Lower leg skin (tissue), 4 donors: ENCODE results near the gene CHRND. TPM values are rescaled to one million over a fixed set of nuclear protein-coding genes. Genes with fewer than 3 reads are reported as not detected.

Experiments used
- DNase-seq, 2 donors: peaks; one replicate each; pipeline ENCODE4 v3.0.0-alpha.2; 2019; ENCODE audit warnings: low spot score in 2 of 2
- H3K4me3 ChIP-seq: fragments of 200-600 bp; sonication (generic); 2 replicates; pipeline ENCODE4 v1.5.1; 2017; ENCODE audit warnings: mild to moderate bottlenecking, low read depth; ENCODE audit not compliant: poor library complexity, severe bottlenecking
- POLR2A ChIP-seq, 2 donors: fragments of 450-650 bp; IDR thresholded peaks; one replicate each; pipeline ENCODE4 v1.6.1; 2016 to 2017; ENCODE audit warnings: antibody characterized with exemption in 2 of 2, mild to moderate bottlenecking in 1 of 2, moderate library complexity in 1 of 2
- WGBS, 2 donors: methylation state at CpG; one replicate each; pipeline ENCODE4 v1.1.5; 2018; 5-methylcytosine and 5-hydroxymethylcytosine counted together
- intact Hi-C: fragments of 100-400 bp; cut with DNase I; formaldehyde crosslinking; loops from one replicate; pipeline ENCODE4 v1.15.0; 2023; ENCODE audit warnings: low total_unique reads
- total RNA-seq, 4 donors: library from RNA; depleted of rRNA; stranded (reverse); fragments of >200 nt; gene quantifications; one replicate each; pipeline ENCODE4 v1.1.0, GENCODE V29; 2016
- TF ChIP-seq, protein P1 (sequence below), 3 donors: fragments of 450-650 bp; IDR thresholded peaks; one replicate each; pipeline ENCODE4 v1.5.1; 2016; ENCODE audit warnings: antibody characterized with exemption in 3 of 3, mild to moderate bottlenecking in 3 of 3, moderate library complexity in 2 of 3

CHRND gene
- total RNA-seq, 4 donors from 2014 or later, result not detected

DNA sequence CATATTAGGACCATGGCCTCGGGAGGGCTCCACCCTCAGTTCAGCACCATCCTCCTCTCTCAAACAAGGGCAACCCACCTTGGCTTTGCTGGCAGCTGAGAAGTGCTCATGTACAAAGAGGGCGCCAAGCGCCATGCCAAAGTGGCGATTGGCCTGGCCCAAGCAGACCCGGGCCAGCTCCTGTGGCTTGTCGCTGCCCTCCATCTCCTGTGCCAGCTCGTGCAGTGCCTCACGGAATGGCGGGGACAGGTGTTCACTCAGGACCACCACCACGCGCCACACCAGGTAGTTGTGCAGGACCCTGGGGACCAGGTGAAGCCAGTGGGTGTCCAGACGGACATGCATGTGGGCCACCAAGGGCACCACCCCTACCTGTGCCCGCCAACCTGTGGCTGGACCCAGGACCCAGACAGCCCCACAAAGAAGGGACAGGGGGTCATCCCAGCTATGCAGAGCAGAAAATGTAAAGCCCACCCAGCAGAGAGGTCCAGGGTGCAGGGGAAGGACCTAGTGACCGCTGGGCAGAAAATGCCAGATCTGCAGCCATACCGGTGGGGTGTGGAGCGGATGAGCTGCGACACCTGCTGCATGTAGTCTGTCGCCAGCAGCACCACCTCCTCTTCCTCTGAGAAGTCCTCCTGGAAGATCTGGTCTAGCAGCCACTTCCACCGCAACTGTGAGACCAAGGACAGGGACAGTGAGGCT is 41.9 kb upstream of the CHRND start:
- intact Hi-C loops, result no loop called here
- DNase-seq, result no peak
- TF ChIP-seq, protein P1, sequence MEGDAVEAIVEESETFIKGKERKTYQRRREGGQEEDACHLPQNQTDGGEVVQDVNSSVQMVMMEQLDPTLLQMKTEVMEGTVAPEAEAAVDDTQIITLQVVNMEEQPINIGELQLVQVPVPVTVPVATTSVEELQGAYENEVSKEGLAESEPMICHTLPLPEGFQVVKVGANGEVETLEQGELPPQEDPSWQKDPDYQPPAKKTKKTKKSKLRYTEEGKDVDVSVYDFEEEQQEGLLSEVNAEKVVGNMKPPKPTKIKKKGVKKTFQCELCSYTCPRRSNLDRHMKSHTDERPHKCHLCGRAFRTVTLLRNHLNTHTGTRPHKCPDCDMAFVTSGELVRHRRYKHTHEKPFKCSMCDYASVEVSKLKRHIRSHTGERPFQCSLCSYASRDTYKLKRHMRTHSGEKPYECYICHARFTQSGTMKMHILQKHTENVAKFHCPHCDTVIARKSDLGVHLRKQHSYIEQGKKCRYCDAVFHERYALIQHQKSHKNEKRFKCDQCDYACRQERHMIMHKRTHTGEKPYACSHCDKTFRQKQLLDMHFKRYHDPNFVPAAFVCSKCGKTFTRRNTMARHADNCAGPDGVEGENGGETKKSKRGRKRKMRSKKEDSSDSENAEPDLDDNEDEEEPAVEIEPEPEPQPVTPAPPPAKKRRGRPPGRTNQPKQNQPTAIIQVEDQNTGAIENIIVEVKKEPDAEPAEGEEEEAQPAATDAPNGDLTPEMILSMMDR (IDR thresholded peaks at IDR 0.05), result no peak
- TF ChIP-seq POLR2A (IDR thresholded peaks at IDR 0.05), result no peak
- WGBS, 2 donors, result 91 to 92% methylated on average over 17 to 19 of the region's 19 CpGs
- H3K4me3 ChIP-seq, result no peak overlapping the region

DNA sequence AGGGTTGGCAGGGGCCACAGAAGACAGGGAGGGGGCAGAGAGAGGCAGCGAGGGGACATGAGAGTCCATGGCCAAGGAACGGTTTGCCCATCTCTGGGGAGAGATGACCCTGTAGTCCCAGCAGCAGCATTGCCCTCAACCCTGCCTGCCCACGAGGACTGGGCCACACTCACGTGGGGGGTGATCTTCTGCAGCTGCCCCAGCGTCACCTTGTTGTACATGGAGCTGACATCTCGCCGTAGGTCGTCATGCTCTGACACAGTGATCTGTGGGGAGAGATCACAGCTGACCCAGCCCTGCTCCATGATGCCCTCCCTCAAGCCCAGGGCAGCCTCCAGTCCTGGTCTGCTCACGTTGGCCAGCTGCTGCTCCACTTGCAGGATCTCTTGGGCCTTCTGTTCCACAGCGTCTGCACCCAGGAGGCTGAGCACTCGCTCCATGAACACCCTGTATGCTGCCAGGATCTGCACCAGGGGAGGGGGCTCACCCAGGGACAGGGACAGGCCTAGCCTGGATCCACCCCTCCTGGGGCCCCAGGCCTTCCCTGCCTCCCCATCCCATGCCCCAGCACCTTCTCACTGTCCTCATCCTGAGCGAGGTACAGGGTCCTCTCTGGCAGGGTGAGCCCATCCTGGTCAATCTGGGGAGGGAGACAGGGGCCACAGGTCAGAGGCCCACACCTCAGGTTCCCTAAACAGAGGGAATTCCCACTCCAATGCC is 41.2 kb upstream of the CHRND start:
- H3K4me3 ChIP-seq, result no peak overlapping the region
- no peak for DNase-seq
- 80 to 84% methylated on average over 11 to 12 of the region's 12 CpGs for WGBS, 2 donors
- intact Hi-C loops, result no loop called here
- no peak for TF ChIP-seq POLR2A (IDR thresholded peaks at IDR 0.05)

DNA sequence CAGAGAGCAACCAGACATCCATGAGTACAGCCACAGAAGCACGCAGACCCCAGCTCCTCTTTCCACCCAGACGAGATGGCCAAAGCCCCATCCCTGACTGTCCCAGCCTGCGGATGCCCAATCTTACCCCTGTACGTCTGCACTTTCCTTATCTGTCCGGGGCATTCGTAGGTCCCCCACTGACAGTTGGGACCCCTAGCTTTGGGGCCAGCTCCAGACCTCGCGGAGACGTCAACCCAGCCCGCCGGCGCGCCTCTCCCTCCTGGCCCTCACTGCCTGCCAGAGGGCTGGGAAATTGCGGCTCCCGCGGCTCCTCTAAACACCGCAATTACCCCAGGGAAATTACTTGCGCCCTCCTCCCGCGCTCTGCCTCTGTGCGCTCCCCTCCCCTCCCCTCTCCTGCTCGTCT is 40.6 kb upstream of the CHRND start:
- TF ChIP-seq, protein P1 (IDR thresholded peaks at IDR 0.05), result no peak
- TF ChIP-seq POLR2A (IDR thresholded peaks at IDR 0.05), result no peak
- 7 to 13% methylated on average over 22 of the region's 22 CpGs for WGBS, 2 donors
- no peak overlapping the region for H3K4me3 ChIP-seq
- DNase-seq, result no peak
- intact Hi-C loops, result no loop called here

DNA sequence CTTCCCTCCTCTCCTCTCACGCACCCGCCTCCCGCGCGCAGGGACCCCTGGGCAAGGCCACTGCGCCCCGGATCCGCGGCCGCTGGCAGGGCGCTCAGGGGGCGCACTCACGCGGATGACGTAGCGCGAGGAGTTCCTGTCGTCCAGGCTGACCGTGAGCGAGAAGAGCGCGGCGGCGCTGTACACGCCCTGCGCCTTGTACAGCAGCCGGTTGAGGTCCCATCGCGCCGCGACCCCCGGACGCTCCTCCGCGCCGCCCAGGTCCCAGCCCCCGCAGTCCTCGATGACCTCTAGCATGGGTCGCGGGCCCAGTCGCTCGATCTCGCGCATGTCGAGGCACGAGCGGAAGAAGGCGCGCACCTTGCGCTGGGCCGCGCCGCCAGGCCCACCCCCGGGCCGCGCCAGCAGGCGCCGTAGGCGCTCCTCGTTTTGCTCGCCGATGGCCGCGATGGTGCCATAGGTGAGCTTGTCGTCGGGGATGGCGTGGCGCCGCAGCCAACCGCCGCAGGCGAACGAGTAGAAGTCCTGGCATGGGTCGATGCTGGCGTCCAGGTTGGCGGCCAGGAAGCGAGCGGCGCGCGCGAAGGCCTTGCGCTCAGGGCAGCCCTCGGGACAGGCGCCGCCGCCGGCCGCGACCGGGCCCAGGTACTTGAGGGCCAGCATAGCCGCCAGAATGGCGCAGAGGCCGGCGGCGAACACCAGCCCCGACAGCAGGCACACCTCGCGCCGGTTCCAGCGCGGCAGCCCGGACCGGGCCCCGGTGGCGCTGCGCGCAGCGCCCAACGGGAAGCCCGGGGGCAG is 40.0 kb upstream of the CHRND start:
- WGBS, 2 donors, result 1 to 2% methylated on average over 36 to 89 of the region's 111 CpGs
- TF ChIP-seq, protein P1 (IDR thresholded peaks at IDR 0.05), result no peak
- no peak for TF ChIP-seq POLR2A (IDR thresholded peaks at IDR 0.05)
- intact Hi-C loops, result no loop called here
- no peak for DNase-seq
- H3K4me3 ChIP-seq, result no peak overlapping the region

DNA sequence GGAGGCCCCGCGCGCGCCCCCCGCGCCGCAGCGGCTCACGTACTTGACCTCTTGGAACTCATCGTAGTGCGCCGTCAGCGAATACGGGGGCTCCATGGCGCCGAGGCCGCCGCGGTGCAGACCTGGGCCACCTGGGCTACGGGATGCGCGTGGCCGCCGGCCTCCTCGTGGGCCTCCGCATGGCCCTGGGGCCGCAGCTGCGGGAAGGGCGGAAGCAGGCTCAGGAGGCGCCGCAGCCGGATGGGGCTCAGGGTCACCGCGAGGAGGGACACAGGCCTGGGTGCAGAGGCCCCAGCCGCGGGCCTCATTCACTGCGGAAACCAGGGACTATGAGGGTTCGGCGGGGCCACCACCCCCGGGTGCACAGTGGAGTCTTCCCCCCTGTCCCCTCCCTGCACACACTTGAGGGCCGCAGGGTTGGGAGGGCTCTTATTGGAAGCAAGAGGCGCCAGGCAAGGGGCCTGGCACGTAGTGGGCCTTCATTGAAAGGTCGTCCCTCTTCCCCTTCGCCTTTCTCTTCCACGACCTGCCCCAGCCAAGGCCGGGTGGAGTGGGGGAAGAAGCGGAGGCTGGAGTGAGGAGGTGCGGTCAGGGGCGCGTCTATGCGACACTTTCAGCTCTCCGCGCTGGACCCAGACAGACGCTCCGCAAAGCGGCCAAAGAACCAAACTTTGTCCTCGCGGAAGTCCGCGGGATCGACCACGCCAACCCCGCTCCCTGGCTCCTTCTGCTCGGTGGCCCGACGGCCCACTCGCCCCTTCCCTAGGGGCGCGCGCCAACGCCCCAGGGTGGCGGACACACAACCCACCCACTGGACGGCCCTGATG is 39.2 kb upstream of the CHRND start:
- DNase-seq, result no peak
- TF ChIP-seq, protein P1 (IDR thresholded peaks at IDR 0.05), result no peak
- no peak for TF ChIP-seq POLR2A (IDR thresholded peaks at IDR 0.05)
- H3K4me3 ChIP-seq, result no peak overlapping the region
- intact Hi-C loops, result no loop called here
- 3 to 4% methylated on average over 27 to 73 of the region's 74 CpGs for WGBS, 2 donors
